Liver (tissue), 3 donors: ENCODE measurements around the gene CIPC.

Experiments used
- CTCF ChIP-seq: fragments of 150-350 bp; IDR thresholded peaks from 2 replicates; pipeline ENCODE4 v1.5.1; 2017; ENCODE audit warnings: improper control_type of control experiment, low read depth, low read length; ENCODE audit not compliant: missing input control
- EGR1 ChIP-seq, 2 donors: IDR thresholded peaks; 2 replicates each; pipeline ENCODE4 v1.6.1; 2016 to 2018; ENCODE audit warnings: antibody characterized with exemption in 2 of 2, low read depth in 2 of 2
- MAX ChIP-seq: IDR thresholded peaks from 2 replicates; pipeline ENCODE4 v1.6.1; 2016; ENCODE audit warnings: antibody characterized with exemption
- TAF1 ChIP-seq: conservative IDR thresholded peaks from 2 replicates; pipeline ENCODE4 v1.6.1; 2016; ENCODE audit warnings: antibody characterized with exemption, mild to moderate bottlenecking
- donor health status: healthy.
- donor health status: healthy.

GRCh38 chr14:77076113-77076631 is 21.9 kb upstream of the CIPC start:
- peak; percentile 80 for TF ChIP-seq TAF1
- TF ChIP-seq MAX = peak; percentile 91
- no peak for TF ChIP-seq CTCF
- TF ChIP-seq EGR1 (IDR thresholded peaks at IDR 0.05; ENCODE audit: low read depth in 2 of 2) = peak in 1 of 2 donors; percentile 84
